Stimulated activated naive CD4-positive, alpha-beta T cell treated with Interleukin-2 at 50 U/mL for 16 hours (primary cell): ENCODE data around the gene WDR70.
"Not testable (repeated sequence)": the region's sequence is repeated elsewhere in the genome, so short reads cannot be mapped to it uniquely, and the experiment has no call there.

Experiments used
- DNase-seq: peaks from one replicate; lab custom pipeline; 2025; lab: John Stamatoyannopoulos, UW

The WDR70 gene

DNA sequence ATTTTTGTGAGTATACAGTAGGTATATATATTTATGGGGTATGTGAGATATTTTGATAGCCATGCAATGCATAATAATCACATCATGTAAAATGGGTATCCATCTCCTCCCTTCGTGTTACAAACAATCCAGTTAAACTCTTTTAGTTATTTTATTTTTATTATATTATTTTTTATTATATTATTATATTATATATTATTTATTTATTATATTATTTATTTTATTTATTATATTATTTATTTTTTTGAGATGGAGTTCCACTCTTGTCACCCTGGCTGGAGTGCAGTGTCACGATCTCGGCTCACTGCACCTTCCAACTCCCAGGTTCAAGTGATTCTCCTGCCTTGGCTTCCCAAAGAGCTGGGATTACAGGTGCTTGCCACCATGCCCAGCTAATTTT is 138.6 kb downstream of the WDR70 start:
- no peak for DNase-seq

DNA sequence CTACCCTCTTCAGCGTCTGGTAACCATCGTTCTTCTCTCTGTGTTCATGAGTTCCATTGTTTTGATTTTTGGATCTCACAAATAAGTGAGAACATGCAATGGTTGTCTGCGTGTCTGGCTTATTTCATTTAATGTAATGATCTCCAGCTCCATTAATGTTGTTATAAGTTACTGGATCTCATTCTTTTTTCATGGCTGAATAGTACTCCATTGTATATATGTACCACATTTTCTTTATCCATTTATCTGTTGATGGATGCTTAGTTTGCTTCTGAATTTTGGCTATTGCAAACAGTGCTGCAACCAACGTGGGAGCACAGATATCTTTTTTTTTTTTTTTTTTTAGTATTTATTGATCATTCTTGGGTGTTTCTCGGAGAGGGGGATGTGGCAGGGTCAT is 139.2 kb downstream of the WDR70 start:
- DNase-seq, result not testable (repeated sequence)

DNA sequence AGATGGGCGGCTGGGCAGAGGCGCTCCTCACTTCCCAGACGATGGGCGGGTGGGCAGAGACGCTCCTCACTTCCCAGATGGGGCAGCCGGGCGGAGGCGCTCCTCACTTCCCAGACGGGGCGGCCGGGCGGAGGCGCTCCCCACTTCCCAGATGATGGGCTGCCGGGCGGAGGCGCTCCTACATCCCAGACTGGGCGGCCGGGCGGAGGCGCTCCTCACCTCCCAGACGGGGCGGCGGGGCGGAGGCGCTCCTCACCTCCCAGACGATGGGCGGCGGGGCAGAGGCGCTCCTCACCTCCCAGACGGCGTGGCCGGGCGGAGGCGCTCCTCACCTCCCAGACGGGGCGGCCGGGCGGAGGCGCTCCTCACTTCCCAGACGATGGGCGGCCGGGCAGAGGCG is 140.2 kb downstream of the WDR70 start:
- DNase-seq, result no peak

DNA sequence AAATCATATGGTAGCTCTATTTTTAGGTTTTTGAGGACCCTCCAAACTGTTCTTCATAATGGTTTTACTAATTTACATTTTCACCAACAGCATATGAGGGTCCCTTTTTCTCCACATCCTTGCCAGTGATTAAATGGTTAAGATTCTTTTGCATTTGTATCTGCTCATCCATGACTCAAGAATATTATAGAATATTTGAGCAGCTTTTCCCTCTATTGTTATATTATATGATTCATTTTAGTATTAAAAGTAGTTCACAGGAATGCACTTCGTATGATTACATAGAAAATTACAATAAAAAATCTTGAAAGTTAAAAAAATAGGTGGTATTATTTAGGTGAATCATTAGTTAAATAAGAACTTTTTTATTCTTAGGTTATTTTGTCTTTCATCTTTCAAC is 140.7 kb downstream of the WDR70 start:
- DNase-seq, result no peak

DNA sequence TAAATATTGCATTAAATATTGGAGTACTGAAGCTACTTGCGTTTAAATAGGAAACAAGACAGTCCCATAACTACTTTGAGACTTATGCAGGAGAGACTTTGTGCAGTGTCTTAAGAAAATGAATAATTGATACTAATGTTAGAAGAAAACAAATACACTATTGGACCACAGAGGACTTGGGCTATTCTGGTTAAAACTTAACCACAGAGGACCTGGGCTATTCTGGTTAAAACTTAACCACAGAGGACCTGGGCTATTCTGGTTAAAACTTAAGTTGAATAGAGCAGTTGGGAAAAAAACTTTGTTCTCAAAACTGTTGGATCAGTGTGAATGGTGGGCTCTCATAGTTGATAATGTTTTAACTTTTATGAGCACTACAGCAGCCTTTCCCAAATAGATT is 141.7 kb downstream of the WDR70 start:
- no peak for DNase-seq

DNA sequence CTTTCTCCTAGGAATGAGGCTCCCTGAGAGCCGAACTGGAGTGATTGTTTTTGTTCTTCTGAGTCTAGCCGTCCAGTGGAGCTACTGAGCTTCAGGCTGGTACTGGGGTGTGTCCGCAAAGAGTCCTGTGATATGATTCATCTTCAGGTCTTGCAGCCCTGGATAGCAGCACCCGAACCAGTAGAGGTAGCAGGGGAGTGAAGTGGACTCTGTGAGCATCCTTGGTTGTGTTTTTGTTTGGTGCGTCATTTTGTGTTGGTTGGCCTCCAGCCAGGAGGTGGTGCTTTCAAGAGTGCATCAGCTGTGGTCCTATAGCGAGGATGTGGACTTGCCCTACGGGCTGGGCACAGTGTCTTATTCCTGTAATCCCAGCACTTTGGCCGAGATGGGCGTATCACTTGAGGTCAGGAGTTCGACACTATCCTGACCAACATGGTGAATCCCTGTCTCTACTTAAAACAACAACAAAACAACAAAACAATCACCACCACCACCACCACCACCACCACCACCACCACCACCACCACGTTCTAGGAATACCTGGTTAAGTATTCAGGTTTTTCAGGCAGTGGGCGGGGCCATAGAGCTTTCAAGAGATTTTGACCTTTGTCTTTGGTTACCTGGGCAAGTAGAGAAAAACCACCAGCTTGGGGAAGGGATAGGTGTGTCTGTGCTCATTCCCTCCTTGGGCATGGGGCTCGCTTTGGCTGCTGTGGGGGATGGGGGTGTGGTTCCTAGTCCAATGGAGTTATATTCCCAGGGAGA is 154.0 kb downstream of the WDR70 start:
- no peak for DNase-seq

DNA sequence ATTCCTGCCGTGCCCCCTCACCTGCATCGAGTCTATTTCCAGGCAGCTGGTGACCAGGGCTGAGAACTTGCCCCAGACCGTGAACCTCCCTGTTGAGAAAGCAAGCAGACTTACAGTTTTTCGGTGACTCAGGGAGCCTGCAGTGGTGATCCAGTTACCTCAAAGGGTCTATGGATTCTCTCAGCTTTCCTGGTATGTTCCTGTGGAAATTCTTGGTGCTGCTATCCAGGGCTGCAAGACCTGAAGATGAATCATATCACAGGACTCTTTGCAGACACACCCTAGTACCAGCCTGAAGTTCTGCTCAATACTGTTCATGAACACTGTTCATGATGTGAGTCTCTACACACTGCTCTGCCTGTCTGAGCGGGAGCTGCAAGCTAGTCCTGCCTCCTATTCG is 154.7 kb downstream of the WDR70 start:
- DNase-seq, result no peak

DNA sequence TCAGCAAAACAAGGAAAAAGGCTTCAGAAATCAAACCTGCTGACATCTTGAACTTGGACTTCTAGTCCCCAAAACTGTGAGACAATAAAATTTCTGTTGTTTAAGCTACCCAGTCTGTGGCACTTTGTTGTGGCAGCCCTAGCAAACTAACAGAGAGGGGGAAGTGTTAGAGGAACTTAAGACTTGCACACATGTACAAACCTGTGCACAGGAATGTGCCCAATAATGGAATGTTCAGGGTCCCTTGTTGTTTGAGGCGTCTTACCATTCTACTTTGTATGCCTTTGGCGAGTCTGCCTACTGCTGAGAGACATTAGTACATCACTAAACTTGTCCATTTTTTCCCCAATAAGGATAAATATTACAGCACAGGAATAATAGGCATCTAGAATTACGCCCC is 160.3 kb downstream of the WDR70 start:
- no peak for DNase-seq

DNA sequence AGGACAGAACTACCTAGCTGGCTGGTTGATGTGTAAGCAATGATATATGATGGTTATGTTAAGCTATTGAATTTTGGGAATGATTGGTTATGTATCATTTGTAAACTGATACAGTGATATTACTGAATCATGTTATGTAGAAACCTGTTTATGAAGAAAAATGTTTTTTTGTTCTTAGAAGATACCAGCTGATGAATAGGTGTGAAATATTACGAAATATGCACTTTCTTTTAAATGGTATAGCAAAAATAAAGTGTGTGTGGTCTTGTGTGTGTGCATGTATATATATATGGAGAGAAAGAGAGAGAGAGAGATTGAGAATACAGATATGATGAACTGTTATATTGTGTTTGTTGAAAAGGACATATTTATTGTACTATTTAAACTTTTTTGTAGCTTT is 164.1 kb downstream of the WDR70 start:
- no peak for DNase-seq

DNA sequence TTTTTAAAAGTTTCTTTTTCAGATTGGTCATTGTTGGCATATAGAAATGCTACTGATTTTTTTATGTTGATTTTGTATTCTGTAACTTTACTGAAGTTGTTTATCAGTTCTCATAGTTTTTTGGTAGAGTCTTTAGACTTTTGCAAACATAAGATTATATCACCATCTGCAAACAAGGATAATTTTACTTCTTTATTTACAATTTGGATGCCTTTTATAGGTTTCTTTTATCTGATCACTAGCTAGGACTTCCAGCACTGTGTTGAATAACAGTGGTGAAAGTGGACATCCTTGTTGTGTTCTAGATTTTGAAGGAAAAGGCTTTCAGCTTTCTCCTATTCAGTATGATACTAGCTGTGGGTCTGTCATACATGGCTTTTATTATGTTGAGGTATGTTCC is 170.3 kb downstream of the WDR70 start:
- DNase-seq, result no peak

DNA sequence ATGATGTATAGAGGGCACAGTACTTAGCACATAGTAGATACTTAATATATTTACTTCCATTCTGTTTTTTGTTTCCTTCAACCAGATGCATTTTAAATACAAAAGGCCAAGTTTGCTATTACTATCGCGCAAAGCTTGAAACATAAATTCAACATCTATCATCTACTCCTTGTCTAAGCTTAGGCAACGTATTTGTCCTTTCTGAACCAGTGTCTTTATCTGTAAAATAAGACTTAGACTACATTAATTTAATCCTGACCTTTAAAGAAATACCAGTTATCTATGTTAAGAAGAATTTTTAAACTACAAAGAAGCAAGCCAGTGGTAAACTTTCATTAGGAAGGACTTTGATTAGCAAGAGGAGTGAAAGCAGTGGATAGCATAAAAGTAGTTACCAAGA is 173.0 kb downstream of the WDR70 start:
- DNase-seq, result no peak

DNA sequence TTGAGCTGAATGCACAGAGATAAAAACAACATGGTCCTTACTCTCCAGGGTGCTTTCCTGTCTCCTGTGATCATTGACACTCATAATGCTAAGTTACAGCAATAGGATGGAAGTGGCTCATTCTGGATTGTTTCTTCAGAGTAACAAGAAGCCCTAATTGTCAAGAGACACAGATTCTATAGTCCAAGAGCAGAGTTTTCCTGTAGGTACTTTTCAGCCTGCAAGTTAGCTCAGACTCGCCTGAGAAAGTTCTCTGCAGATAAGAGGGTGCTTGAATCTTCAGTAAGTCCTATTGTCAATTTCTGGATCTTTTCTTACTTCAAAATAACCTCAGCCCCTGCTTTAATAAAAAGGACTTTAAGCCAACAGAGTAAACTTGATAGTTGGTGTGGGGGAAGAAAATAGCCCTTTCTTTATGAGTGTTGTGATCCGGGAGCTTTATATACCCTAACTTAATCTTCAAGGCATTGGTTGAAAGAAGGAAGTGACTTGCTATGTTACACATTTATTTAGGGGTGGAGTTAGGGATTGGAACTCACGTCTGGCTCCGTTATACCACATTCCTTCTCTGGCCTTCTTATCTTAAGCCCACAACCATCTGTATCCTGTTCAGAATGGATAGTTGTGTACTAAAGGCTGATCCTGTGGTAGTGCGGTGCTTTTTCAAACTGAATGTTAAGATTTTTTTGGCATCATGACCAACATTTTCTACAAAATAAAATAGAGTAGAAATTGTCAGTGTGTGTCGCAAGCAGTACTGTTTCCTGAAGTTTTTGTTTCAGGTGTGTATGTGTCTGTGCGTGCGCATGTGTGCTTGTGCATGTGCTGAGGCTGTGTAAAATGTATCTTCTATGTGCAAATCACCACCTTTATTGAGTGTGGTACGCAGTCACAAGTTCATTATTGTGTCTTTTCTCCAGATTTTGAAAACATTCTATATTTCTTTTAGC is 173.9 kb downstream of the WDR70 start:
- no peak for DNase-seq

DNA sequence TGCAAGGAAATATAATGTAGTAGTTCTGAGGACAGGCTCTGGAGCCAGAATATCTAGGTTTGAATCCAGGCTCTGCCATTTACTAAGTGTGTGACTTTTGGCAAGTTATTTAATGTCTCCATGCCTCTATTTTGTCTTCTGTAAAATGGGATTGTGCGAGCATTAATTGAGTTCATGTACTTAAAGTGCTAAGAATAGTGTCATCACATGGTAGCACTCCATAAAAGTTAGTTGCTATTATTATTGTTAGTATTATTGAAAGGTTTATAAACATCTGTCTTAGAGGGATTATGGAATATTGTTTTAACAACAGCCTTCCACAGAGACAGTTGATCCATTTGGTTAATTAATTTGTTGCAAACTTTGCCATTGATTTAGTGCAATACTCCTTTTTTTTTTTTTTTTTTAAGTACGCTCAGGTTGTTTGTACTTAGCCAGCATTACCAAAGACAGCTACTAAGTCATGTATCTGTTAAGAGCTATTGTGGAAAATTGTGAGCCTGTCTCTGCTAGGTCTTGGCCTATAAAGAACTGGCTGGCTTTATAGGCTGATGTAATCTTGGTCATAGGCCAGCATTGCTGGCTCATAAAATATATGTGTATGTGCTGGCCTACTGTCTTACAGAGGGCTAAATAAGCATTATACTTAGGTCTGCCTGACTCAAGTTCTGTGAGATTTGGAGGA is 174.7 kb downstream of the WDR70 start:
- no peak for DNase-seq

DNA sequence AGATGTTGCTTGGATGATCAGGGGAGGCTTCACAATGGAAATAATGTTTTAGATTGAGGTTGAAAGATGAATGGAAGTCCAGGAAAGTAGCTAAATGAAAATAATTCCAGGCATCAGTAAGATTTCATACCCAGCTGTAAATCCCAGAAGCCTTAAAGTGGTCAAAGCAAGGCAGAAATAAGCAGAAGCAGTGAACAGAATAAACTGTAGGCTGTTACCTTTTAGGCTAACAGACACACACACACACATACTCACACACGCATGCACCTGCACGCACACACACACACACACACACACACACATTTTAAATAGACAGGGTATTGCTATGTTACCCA is 175.3 kb downstream of the WDR70 start:
- DNase-seq, result no peak

DNA sequence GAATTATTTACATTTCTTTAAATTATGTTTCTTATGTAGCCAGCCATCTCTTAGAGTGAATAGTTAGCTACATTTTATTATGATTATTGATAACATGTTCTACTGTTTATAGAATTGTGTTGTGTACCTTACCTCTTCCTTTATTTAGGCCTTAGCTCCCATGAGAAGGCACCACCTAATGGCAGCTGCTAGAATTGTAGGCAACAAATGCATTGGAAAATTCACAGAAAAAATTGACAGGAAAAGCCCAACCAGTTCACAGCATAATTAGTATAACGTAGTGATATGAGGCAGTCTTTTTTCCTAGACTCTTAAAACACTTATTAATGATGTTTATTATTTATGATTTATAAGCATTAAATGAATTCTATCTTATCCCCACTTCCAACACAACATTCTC is 175.8 kb downstream of the WDR70 start:
- no peak for DNase-seq

DNA sequence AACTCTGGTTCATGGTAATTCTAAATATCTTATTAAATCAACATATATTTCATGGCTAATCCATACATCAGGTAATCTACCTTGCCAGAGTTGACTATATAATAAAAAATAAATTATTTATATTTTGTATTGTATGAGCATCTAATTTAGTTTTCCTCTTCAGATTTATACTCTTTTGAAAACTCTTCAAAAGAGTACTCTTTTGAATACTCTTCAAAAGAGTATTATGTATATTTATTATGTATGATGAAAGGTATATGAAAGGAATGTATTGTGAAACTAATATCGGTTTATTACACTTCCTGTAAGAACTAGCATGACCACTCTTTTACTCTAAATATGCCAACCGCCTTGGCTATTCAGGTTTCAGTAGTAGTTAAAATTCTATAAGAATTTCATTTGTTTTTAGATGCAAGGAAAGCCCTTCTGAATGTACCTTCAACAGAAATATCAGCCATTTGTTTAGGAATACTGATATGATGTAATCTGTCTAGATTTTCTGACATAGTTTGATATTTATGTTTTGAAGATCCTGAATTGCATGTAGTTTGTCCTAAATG is 178.7 kb downstream of the WDR70 start:
- no peak for DNase-seq

DNA sequence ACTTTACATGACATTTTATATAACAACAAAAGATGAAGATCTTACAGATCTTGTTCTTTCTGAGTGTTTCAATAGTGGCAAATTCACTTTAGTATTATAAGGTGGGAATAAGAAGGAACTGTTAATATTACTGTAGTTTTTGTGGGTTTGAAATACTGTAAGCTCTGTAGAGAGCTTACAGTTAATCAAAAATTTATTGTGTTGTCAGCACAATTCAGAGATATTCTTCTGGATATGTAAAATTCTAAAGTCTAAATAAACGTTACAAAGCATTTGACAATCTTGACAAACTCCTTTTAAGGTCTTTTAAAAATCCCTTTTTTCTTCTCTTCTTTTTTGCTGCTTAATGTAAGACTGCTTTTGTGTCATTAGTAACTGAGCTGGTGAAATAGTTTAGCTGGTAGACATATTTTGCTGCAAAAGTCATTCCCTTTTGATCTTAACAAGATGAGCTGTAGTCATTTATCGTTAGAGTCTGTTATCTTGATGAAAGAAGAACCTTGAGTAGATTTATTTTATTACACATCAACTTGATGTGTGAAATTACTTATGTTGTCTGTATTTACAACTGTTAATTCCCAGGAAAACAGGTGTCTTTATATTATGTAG is 186.0 kb downstream of the WDR70 start:
- DNase-seq, result no peak

DNA sequence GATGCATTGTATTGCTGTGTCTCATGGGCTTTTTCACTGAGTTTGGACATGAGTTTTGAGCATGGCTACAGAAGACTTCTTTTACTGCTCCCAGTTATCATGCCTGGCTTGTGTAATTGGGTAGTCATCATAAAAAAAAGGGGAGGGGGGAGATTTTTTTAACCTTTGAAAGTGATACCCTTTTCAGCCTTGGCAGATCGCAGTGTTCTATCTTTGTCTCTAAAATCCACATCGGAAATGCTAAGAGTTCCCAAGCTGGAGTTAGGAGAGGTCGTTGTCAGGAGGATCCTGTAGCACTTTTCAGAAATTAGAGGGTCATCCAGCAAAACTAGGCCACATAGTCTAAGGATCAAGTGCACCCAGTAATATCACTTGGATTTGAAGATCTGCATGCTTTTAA is 188.4 kb downstream of the WDR70 start:
- no peak for DNase-seq

DNA sequence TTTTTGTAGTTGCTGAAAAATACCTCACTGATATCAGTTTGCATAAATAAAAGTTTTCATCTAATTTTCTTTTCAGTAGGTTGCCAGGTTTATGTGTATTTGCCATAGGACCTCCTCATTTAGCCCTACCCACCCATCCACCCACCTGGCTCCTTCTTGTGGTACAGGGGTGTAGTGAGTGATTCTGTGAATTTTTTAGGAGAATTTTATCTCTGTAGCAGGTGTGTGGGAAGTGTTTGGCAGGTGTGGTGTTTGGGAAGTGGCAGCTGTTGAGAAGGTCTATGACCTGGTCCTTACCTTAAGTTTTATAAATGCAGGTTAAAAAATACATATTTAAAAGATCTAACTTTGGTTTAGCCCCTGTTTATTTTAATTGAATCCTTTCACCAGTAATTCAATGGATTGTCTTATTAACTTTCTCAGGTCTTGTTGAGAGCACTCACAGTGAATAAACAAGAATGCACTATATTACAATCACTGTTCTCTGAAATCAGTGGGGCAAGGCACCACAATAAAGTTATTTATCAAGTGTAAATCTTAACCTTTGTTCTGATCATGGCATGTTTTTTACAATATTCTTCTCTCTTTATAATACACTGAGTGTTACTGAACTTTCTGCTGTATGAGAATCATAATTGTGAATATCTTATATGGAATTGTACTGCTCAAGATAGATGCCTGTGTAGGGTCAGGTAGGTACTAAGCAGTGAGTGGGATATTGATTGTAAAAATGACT is 189.1 kb downstream of the WDR70 start:
- DNase-seq, result no peak

DNA sequence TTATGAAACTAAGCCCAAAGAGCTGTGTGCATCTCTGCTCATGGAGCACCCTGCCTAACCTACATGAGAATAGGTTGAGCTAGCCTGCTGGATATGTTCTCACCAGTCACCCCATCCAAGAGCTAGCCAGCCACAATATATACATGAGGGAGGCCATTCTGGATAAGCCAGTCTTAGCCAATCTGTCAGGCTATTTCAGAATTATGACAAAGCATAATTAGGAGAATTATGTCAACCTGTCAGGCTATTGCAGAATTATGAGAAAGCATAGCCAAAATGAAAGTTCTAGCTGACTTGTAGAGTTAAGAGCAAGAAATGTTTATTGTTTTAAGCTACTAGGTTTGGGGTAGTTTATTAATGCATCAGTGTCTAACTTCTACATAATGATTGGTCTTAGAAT is 189.8 kb downstream of the WDR70 start:
- DNase-seq, result no peak

DNA sequence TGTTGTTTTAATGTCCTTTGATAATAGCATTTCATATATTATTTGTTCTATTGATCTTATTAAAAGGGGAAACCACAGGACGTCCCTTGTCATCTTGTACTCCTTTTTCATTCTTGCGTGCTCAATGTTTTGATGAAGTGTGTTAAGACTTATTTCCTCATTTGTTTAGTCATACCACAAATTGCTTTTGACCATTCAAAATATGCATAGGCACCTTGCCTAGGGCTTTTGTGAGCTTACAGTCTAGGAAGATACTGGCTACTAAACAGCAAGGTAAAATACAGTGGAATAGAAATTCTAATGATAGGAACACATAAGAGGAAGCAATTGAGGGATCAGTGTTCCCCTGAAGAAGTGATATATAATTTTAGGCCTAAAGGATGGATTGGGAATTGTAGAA is 190.3 kb downstream of the WDR70 start:
- no peak for DNase-seq
